Lung (tissue), 12 donors: ENCODE data around the gene CFAP20DC. TPM values are rescaled to one million over a fixed set of nuclear protein-coding genes. Genes with fewer than 3 reads are reported as not detected.

Source experiments
- ATAC-seq: fragments of 200-7000 bp; cut with Tn5 transposase; one replicate; pipeline ENCODE4 v1.9.1; 2020; ENCODE audit warnings: moderate number of reproducible peaks; ENCODE audit not compliant: insufficient read depth, low FRiP score
- DNase-seq, 3 donors: peaks; one replicate each; pipeline ENCODE4 v3.0.0-alpha.2; 2013 to 2017
- H3K27ac ChIP-seq, 2 donors: one replicate each; pipeline ENCODE4 v1.5.1; 2013; ENCODE audit warnings: mild to moderate bottlenecking in 2 of 2, moderate library complexity in 2 of 2, control low read depth in 1 of 2, inconsistent platforms in 1 of 2, low read depth in 1 of 2, low read length in 1 of 2
- H3K27me3 ChIP-seq, 3 donors: one replicate each; pipeline ENCODE4 v1.5.1; 2013; ENCODE audit warnings: low read length in 2 of 3; ENCODE audit not compliant: control insufficient read depth in 3 of 3, insufficient read depth in 3 of 3
- H3K36me3 ChIP-seq, 4 donors: one replicate each; pipeline ENCODE4 v1.5.1; 2013; ENCODE audit warnings: low read length in 4 of 4, mild to moderate bottlenecking in 1 of 4, moderate library complexity in 1 of 4; ENCODE audit not compliant: control insufficient read depth in 4 of 4, insufficient read depth in 4 of 4
- H3K4me1 ChIP-seq, 5 donors: one replicate each; pipeline ENCODE4 v1.5.1; 2013; ENCODE audit warnings: low read length in 5 of 5, mild to moderate bottlenecking in 2 of 5, moderate library complexity in 1 of 5; ENCODE audit not compliant: control insufficient read depth in 5 of 5, insufficient read depth in 5 of 5
- H3K4me3 ChIP-seq: one replicate; pipeline ENCODE4 v1.5.1; 2013; ENCODE audit warnings: mild to moderate bottlenecking, control low read depth, moderate library complexity
- H3K9ac ChIP-seq, 2 donors: one replicate each; pipeline ENCODE4 v1.5.1; 2013; ENCODE audit warnings: low read length in 2 of 2, control low read depth in 1 of 2; ENCODE audit not compliant: insufficient read depth in 1 of 2
- H3K9me3 ChIP-seq, 4 donors: one replicate each; pipeline ENCODE4 v1.5.1; 2013; ENCODE audit warnings: low read length in 3 of 4, mild to moderate bottlenecking in 1 of 4, moderate library complexity in 1 of 4; ENCODE audit not compliant: control insufficient read depth in 4 of 4, insufficient read depth in 3 of 4
- WGBS, 2 donors: extraction: QIAGEN DNeasy Blood & Tissue Kit; methylation state at CpG; one replicate each; pipeline ENCODE4 v1.1.7; 2013; 5-methylcytosine and 5-hydroxymethylcytosine counted together
- polyA plus RNA-seq, 2 donors: library from polyadenylated mRNA; stranded (reverse); fragments of 200-250 nt; gene quantifications; one replicate each; pipeline ENCODE4 v1.2.1, GENCODE V29; 2013
- total RNA-seq, 2 donors: library from RNA; depleted of rRNA in 1 of 2; stranded (reverse); fragments of >200 nt in 1 of 2; gene quantifications; one replicate each; pipeline ENCODE4 v1.2.1, GENCODE V29; 2014 to 2021
- TF ChIP-seq, protein P1 (sequence below): IDR thresholded peaks from 2 replicates; pipeline ENCODE4 v1.5.1; 2012; ENCODE audit warnings: mild to moderate bottlenecking; ENCODE audit errors: control extremely low read depth, extremely low read depth
- donor health status: control.
- donor health status: control.
- donor health status: Bipolar disorder and iron deficiency.
- donor health status: healthy.
- donor health status: DM: yes; HTN: yes; CAD: no.

The CFAP20DC gene
- total and polyA plus RNA-seq, 4 donors, result 0.47 to 5.4 (median 1.5) TPM

DNA sequence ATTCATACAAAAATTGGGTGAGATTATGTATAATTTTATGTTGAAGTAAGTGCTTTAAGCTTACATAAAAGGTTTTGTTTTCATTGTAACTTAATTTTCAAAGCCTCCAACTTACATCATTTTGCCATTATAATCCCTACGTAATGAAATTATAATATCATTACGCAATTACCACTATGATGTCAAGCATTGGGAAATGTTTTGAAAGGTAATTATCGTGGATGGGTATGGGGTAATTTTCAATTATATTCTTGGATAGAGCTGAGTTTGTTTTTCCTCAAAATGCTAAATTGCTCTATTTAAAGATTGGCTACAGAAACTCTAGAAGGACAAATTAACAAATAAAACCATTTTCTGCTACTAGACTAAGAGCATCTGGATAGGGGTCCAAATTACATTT is 303.1 kb downstream of the CFAP20DC start:
- TF ChIP-seq, protein P1, sequence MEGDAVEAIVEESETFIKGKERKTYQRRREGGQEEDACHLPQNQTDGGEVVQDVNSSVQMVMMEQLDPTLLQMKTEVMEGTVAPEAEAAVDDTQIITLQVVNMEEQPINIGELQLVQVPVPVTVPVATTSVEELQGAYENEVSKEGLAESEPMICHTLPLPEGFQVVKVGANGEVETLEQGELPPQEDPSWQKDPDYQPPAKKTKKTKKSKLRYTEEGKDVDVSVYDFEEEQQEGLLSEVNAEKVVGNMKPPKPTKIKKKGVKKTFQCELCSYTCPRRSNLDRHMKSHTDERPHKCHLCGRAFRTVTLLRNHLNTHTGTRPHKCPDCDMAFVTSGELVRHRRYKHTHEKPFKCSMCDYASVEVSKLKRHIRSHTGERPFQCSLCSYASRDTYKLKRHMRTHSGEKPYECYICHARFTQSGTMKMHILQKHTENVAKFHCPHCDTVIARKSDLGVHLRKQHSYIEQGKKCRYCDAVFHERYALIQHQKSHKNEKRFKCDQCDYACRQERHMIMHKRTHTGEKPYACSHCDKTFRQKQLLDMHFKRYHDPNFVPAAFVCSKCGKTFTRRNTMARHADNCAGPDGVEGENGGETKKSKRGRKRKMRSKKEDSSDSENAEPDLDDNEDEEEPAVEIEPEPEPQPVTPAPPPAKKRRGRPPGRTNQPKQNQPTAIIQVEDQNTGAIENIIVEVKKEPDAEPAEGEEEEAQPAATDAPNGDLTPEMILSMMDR, result no peak
- H3K36me3 ChIP-seq, result no peaks in the 10 kb centered on the region
- no peak overlapping the region for H3K4me3 ChIP-seq
- no peak overlapping the region for H3K27ac ChIP-seq
- H3K9ac ChIP-seq, result no peak overlapping the region
- 59 to 66% methylated on average over 3 of the region's 3 CpGs for WGBS, 2 donors
- H3K4me1 ChIP-seq, result no peaks in the 10 kb centered on the region
- ATAC-seq, result no peak
- no peak for DNase-seq
- no peaks in the 10 kb centered on the region for H3K27me3 ChIP-seq
- H3K9me3 ChIP-seq, result peaks cover 0 to 2% (median 0%) of the 10 kb centered on the region in 4 donors

DNA sequence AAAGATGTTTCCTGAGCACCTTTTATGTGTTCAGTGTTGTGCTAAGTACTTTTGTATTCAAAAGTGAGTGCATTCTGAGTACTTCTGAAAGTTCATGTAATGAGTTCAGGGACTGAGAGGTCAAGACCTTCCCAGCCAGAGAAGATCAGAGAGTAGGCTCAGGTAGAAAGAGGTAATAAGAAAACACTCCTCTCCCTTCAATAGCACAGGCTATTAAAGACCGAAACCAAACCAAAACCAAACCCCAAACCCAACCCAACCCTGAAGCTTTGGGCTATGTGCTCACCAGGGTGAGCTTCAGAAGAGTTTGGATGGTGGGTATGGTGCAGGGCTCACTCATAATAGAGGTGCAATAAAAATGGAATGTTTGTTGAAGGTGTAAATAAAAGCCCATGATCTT is 306.5 kb downstream of the CFAP20DC start:
- WGBS, 2 donors, result 89 to 95% methylated on average over 1 of the region's 1 CpG
- Histone ChIP-seq H3K36me3 (no peaks in the 10 kb centered on the region), H3K9me3 (no peaks in the 10 kb centered on the region), H3K4me3 (no peak overlapping the region), H3K27ac (no peak overlapping the region), H3K27me3 (no peaks in the 10 kb centered on the region), H3K9ac (no peak overlapping the region), H3K4me1 (no peaks in the 10 kb centered on the region)
- ATAC-seq (no peak), DNase-seq (no peak)
- TF ChIP-seq, protein P1, result no peak

DNA sequence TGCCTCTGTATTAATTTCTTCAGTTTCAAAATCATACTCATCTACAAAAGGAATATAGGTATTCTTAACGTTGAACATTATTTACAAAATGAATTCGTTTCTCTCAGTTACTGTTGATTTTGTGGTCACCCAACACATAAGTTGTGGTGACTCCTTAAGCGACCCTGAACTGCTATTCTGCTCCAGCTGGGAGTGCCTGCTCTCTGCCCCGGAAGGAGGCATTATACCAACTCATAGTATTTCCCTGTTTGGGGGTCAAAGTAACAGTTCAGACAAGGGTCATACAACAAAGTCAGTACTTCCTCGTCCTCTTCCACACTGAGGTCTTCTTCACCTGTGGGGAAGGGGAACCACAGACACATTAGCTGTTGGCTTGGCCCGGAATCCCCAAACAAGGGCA is 307.6 kb downstream of the CFAP20DC start:
- 84 to 90% methylated on average over 6 of the region's 6 CpGs for WGBS, 2 donors
- Histone ChIP-seq H3K9ac (no peak overlapping the region), H3K9me3 (no peaks in the 10 kb centered on the region), H3K27ac (no peak overlapping the region), H3K36me3 (no peaks in the 10 kb centered on the region), H3K27me3 (no peaks in the 10 kb centered on the region), H3K4me1 (no peaks in the 10 kb centered on the region), H3K4me3 (no peak overlapping the region)
- TF ChIP-seq, protein P1, result no peak
- ATAC-seq (no peak), DNase-seq (no peak)

DNA sequence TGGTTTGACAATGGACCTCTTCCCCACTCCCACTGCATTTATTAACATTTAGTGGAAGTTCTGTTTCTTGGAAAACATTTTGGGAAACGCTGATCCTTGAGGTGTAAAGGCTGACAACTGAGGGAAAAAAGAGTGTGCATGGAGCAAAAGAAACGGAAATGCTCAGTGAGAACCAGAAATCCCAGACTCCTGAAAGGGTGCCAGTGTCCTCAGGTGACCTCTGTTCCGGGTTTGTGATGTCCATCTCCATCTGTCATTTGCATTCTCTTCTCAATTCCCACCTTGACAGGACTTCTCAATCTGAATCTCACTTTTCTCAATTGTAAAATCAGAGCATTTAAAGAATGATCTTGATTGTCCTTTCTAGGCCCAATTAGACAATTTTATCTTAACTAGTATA is 312.2 kb downstream of the CFAP20DC start:
- H3K4me3 ChIP-seq, result no peak overlapping the region
- H3K9me3 ChIP-seq, result no peaks in the 10 kb centered on the region
- no peak overlapping the region for H3K9ac ChIP-seq
- H3K36me3 ChIP-seq, result no peaks in the 10 kb centered on the region
- no peaks in the 10 kb centered on the region for H3K27me3 ChIP-seq
- 74 to 79% methylated on average over 3 of the region's 3 CpGs for WGBS, 2 donors
- H3K4me1 ChIP-seq, result no peaks in the 10 kb centered on the region
- ATAC-seq (no peak), DNase-seq (no peak)
- no peak overlapping the region for H3K27ac ChIP-seq
- TF ChIP-seq, protein P1, result no peak
